ENCODE results near the gene SLC27A1. TPM values are rescaled to one million over a fixed set of nuclear protein-coding genes. Genes with fewer than 3 reads are reported as not detected.

SLC27A1 gene
- total and polyA plus RNA-seq, 9 of the 15 experiments (the other 6 are each of a cell fraction or from before 2014, with no cell fraction given): 0.06 to 3.0 (median 1.1) TPM

- no peak overlapping the region for H2AFZ ChIP-seq (ENCODE audit: low read depth, low read length)
- H4K20me1 ChIP-seq (replicated peaks; ENCODE audit: control insufficient read depth, insufficient read depth, low read length): no peaks in the 10 kb centered on the region; the same call in 1 of the 2 replicates
- H3K79me2 ChIP-seq (ENCODE audit: control insufficient read depth, insufficient read depth, low read length): no peaks in the 10 kb centered on the region
- ChIA-PET CTCF (ENCODE audit: low intra/inter-chr PET ratio) (no interaction called here), POLR2A (interaction anchor here (0.6 to 0.7 kb wide), 2 partner anchors 94 to 263 kb away, joined by 3 read pairs; no protein-coding TSS in a partner anchor)
- no peak overlapping the region for H3K4me2 ChIP-seq (ENCODE audit: insufficient read depth, low read length)
- FAIRE-seq: no peak
- WGBS (ENCODE audit: insufficient coverage, low coverage, missing lambda C conversion rate): 78% methylated on average over 29 of the region's 41 CpGs
- in situ Hi-C loops (cut with MboI): loop anchor here (5.0 kb wide), 1 partner anchor 360 kb away; the partner anchor contains the start of gene RPL18A
- H3K9me3 ChIP-seq (replicated peaks; ENCODE audit: control insufficient read depth, insufficient read depth, low read depth, low read length): no peaks in the 10 kb centered on the region
- DNase-seq (ENCODE audit: extremely low read depth in 1 of 4, low spot score in 3 of 4): no peak
- H3K4me3 ChIP-seq: no peak overlapping the region
- 0 out of 2 replicates have a peak, but pooled peaks have one; percentile 17 for TF ChIP-seq RAD51 (IDR thresholded peaks at IDR 0.05; ENCODE audit: borderline replicate concordance, low read depth)
- peak; percentile 89 for TF ChIP-seq ZBTB33 (CRISPR knock-in tag; IDR thresholded peaks at IDR 0.05)
- no peak for TF ChIP-seq CTBP1 (IDR thresholded peaks at IDR 0.05; ENCODE audit: borderline replicate concordance)
- no peak for TF ChIP-seq DDX20 (tag; IDR thresholded peaks at IDR 0.05; ENCODE audit: low read depth)
- TF ChIP-seq GATAD2B (IDR thresholded peaks at IDR 0.05; ENCODE audit: borderline replicate concordance): no peak
- peak; percentile 61; the same call in 1 of the 2 replicates for TF ChIP-seq TFE3 (CRISPR knock-in tag; IDR thresholded peaks at IDR 0.05)
- TF ChIP-seq SNAPC5 (CRISPR knock-in tag; IDR thresholded peaks at IDR 0.05): no peak
- TF ChIP-seq TEAD4 (IDR thresholded peaks at IDR 0.05; ENCODE audit: low read length): no peak
- TF ChIP-seq TEAD4 (CRISPR knock-in tag; IDR thresholded peaks at IDR 0.05; ENCODE audit: borderline replicate concordance): no peak
- TF ChIP-seq POLR2G (IDR thresholded peaks at IDR 0.05; ENCODE audit: low read depth, low read length): 0 out of 2 replicates have a peak, but pooled peaks have one; percentile 49
- no peaks in the 10 kb centered on the region for H3K9me1 ChIP-seq (ENCODE audit: control insufficient read depth, insufficient read depth, low read length)
- H3K9ac ChIP-seq (ENCODE audit: insufficient read depth in 1 of 2, low read depth in 2 of 2, low read length in 2 of 2): peak overlapping the region in 1 of 2 experiments; percentile 58; a peak in 1 of 4 replicates
- no peaks in the 10 kb centered on the region for H3K27me3 ChIP-seq (ENCODE audit: control insufficient read depth in 2 of 2, insufficient read depth in 2 of 2, low read length in 2 of 2)
- BruUV-seq (replicated peaks): no TSS peak
- intact Hi-C loops (cut with micrococcal nuclease): no loop called here
- peaks cover 6 to 37% of the 10 kb centered on the region in 2 experiments; a peak in 3 of 5 replicates for H3K4me1 ChIP-seq (replicated peaks in 1 of 2; ENCODE audit: control insufficient read depth in 2 of 2, insufficient read depth in 2 of 2, low read length in 2 of 2)
- H3K27ac ChIP-seq (ENCODE audit: extremely low read depth, low read depth, low read length): no peak overlapping the region
- peaks cover 5% of the 10 kb centered on the region; the same call in 1 of the 3 replicates for H3K36me3 ChIP-seq (ENCODE audit: control insufficient read depth, insufficient read depth, low read length)
- no peak for ATAC-seq
Observed at GRCh38 chr19:17497149-17497798, 26.9 kb downstream of the SLC27A1 start.
